ENCODE results near the gene INHBB.

The INHBB gene

GRCh38 chr2:120316528-120317179, 29.3 kb upstream of the INHBB start:
- H3K4ac ChIP-seq (ENCODE audit: low read depth in 1 of 2, low read length in 2 of 2) = no peak overlapping the region
- H3K27me3 ChIP-seq (ENCODE audit: control insufficient read depth in 1 of 2, insufficient read depth in 1 of 2, low read length in 2 of 2) = peaks cover 25 to 45% of the 10 kb centered on the region in 2 experiments
- H3K9me3 ChIP-seq (ENCODE audit: control insufficient read depth, low read length) = no peaks in the 10 kb centered on the region
- no peak for DNase-seq
- no peak overlapping the region for H2AK5ac ChIP-seq (ENCODE audit: low read length, severe bottlenecking)
- no peaks in the 10 kb centered on the region for H3K36me3 ChIP-seq (ENCODE audit: control insufficient read depth in 1 of 2, insufficient read depth in 2 of 2, low read depth in 1 of 2, low read length in 2 of 2)
- no peak overlapping the region for H2BK12ac ChIP-seq (ENCODE audit: low read length in 2 of 2)
- H2BK5ac ChIP-seq (ENCODE audit: low read depth, low read length, poor library complexity, severe bottlenecking) = no peak overlapping the region
- peaks cover 2% of the 10 kb centered on the region for H3K4me1 ChIP-seq (ENCODE audit: control insufficient read depth, insufficient read depth, low read depth, low read length)
- no peak overlapping the region for H2AFZ ChIP-seq (ENCODE audit: low read depth, low read length)
- H3K27ac ChIP-seq (ENCODE audit: low read length, poor library complexity, severe bottlenecking) = no peak overlapping the region
- no peak overlapping the region for H2BK120ac ChIP-seq (ENCODE audit: low read depth, low read length)
- H3K4me2 ChIP-seq (ENCODE audit: low read length, poor library complexity, severe bottlenecking) = no peak overlapping the region
- H3K9ac ChIP-seq (ENCODE audit: low read length) = no peak overlapping the region
- 91% methylated on average over 15 of the region's 15 CpGs for WGBS
- H3K23ac ChIP-seq (ENCODE audit: low read length in 2 of 2) = no peak overlapping the region
- no peaks in the 10 kb centered on the region for H3K79me1 ChIP-seq (replicated peaks; ENCODE audit: low read length, poor library complexity, severe bottlenecking)
- H2BK15ac ChIP-seq (ENCODE audit: low read depth, poor library complexity, severe bottlenecking) = peak overlapping the region; percentile 12
- no peak overlapping the region for H3K14ac ChIP-seq (ENCODE audit: low read length in 2 of 2)
- no peak overlapping the region for H3K4me3 ChIP-seq (ENCODE audit: insufficient read depth in 1 of 2, low read depth in 1 of 2, low read length in 2 of 2)
- H3K18ac ChIP-seq (ENCODE audit: low read depth in 1 of 2, low read length in 2 of 2) = no peak overlapping the region
- H4K91ac ChIP-seq (ENCODE audit: low read length) = no peak overlapping the region
- no peak overlapping the region for H4K8ac ChIP-seq (ENCODE audit: low read length)

- H3K23ac ChIP-seq (ENCODE audit: low read length in 2 of 2) = no peak overlapping the region
- H3K4me1 ChIP-seq (ENCODE audit: control insufficient read depth, insufficient read depth, low read depth, low read length) = peaks cover 2% of the 10 kb centered on the region
- no peaks in the 10 kb centered on the region for H3K36me3 ChIP-seq (ENCODE audit: control insufficient read depth in 1 of 2, insufficient read depth in 2 of 2, low read depth in 1 of 2, low read length in 2 of 2)
- H2BK5ac ChIP-seq (ENCODE audit: low read depth, low read length, poor library complexity, severe bottlenecking) = no peak overlapping the region
- no peak for DNase-seq
- no peak overlapping the region for H2AFZ ChIP-seq (ENCODE audit: low read depth, low read length)
- H3K9ac ChIP-seq (ENCODE audit: low read length) = no peak overlapping the region
- H3K27ac ChIP-seq (ENCODE audit: low read length, poor library complexity, severe bottlenecking) = no peak overlapping the region
- no peak overlapping the region for H3K4me3 ChIP-seq (ENCODE audit: insufficient read depth in 1 of 2, low read depth in 1 of 2, low read length in 2 of 2)
- H3K9me3 ChIP-seq (ENCODE audit: control insufficient read depth, low read length) = no peaks in the 10 kb centered on the region
- H2BK15ac ChIP-seq (ENCODE audit: low read depth, poor library complexity, severe bottlenecking) = no peak overlapping the region
- H4K8ac ChIP-seq (ENCODE audit: low read length) = no peak overlapping the region
- no peaks in the 10 kb centered on the region for H3K79me1 ChIP-seq (replicated peaks; ENCODE audit: low read length, poor library complexity, severe bottlenecking)
- H3K4me2 ChIP-seq (ENCODE audit: low read length, poor library complexity, severe bottlenecking) = no peak overlapping the region
- H3K4ac ChIP-seq (ENCODE audit: low read depth in 1 of 2, low read length in 2 of 2) = no peak overlapping the region
- peaks cover 28 to 45% of the 10 kb centered on the region in 2 experiments for H3K27me3 ChIP-seq (ENCODE audit: control insufficient read depth in 1 of 2, insufficient read depth in 1 of 2, low read length in 2 of 2)
- no peak overlapping the region for H3K18ac ChIP-seq (ENCODE audit: low read depth in 1 of 2, low read length in 2 of 2)
- H2BK12ac ChIP-seq (ENCODE audit: low read length in 2 of 2) = no peak overlapping the region
- no peak overlapping the region for H3K14ac ChIP-seq (ENCODE audit: low read length in 2 of 2)
- H4K91ac ChIP-seq (ENCODE audit: low read length) = no peak overlapping the region
- no peak overlapping the region for H2BK120ac ChIP-seq (ENCODE audit: low read depth, low read length)
- no peak overlapping the region for H2AK5ac ChIP-seq (ENCODE audit: low read length, severe bottlenecking)
These were observed 28.8 kb upstream of the INHBB start for GRCh38 chr2:120317180-120317533.

GRCh38 chr2:120317916-120318315, 28.0 kb upstream of the INHBB start:
- Histone ChIP-seq H3K4me2 (ENCODE audit: low read length, poor library complexity, severe bottlenecking) (no peak overlapping the region), H2BK5ac (ENCODE audit: low read depth, low read length, poor library complexity, severe bottlenecking) (no peak overlapping the region), H2BK120ac (ENCODE audit: low read depth, low read length) (no peak overlapping the region), H2BK12ac (ENCODE audit: low read length in 2 of 2) (no peak overlapping the region), H3K4me3 (ENCODE audit: insufficient read depth in 1 of 2, low read depth in 1 of 2, low read length in 2 of 2) (no peak overlapping the region), H3K14ac (ENCODE audit: low read length in 2 of 2) (no peak overlapping the region), H2AFZ (ENCODE audit: low read depth, low read length) (no peak overlapping the region), H3K4ac (ENCODE audit: low read depth in 1 of 2, low read length in 2 of 2) (no peak overlapping the region), H3K18ac (ENCODE audit: low read depth in 1 of 2, low read length in 2 of 2) (no peak overlapping the region), H3K9me3 (ENCODE audit: control insufficient read depth, low read length) (no peaks in the 10 kb centered on the region), H2AK5ac (ENCODE audit: low read length, severe bottlenecking) (no peak overlapping the region), H3K27me3 (ENCODE audit: control insufficient read depth in 1 of 2, insufficient read depth in 1 of 2, low read length in 2 of 2) (peaks cover 29 to 45% of the 10 kb centered on the region in 2 experiments), H3K27ac (ENCODE audit: low read length, poor library complexity, severe bottlenecking) (no peak overlapping the region), H4K91ac (ENCODE audit: low read length) (no peak overlapping the region), H2BK15ac (ENCODE audit: low read depth, poor library complexity, severe bottlenecking) (no peak overlapping the region), H3K79me1 (replicated peaks; ENCODE audit: low read length, poor library complexity, severe bottlenecking) (no peaks in the 10 kb centered on the region), H3K23ac (ENCODE audit: low read length in 2 of 2) (no peak overlapping the region), H3K36me3 (ENCODE audit: control insufficient read depth in 1 of 2, insufficient read depth in 2 of 2, low read depth in 1 of 2, low read length in 2 of 2) (no peaks in the 10 kb centered on the region), H4K8ac (ENCODE audit: low read length) (no peak overlapping the region), H3K9ac (ENCODE audit: low read length) (no peak overlapping the region), H3K4me1 (ENCODE audit: control insufficient read depth, insufficient read depth, low read depth, low read length) (peaks cover under 1% of the 10 kb centered on the region)
- 92% methylated on average over 8 of the region's 8 CpGs for WGBS
- no peak for DNase-seq

- no peak for DNase-seq
- no peaks in the 10 kb centered on the region for H3K79me1 ChIP-seq (replicated peaks; ENCODE audit: low read length, poor library complexity, severe bottlenecking)
- no peak overlapping the region for H2BK12ac ChIP-seq (ENCODE audit: low read length in 2 of 2)
- no peak overlapping the region for H3K14ac ChIP-seq (ENCODE audit: low read length in 2 of 2)
- H4K91ac ChIP-seq (ENCODE audit: low read length) = no peak overlapping the region
- no peak overlapping the region for H2BK15ac ChIP-seq (ENCODE audit: low read depth, poor library complexity, severe bottlenecking)
- no peak overlapping the region for H2AK5ac ChIP-seq (ENCODE audit: low read length, severe bottlenecking)
- no peak overlapping the region for H2BK5ac ChIP-seq (ENCODE audit: low read depth, low read length, poor library complexity, severe bottlenecking)
- no peak overlapping the region for H2BK120ac ChIP-seq (ENCODE audit: low read depth, low read length)
- H3K4ac ChIP-seq (ENCODE audit: low read depth in 1 of 2, low read length in 2 of 2) = no peak overlapping the region
- 83% methylated on average over 3 of the region's 8 CpGs for WGBS
- H3K4me2 ChIP-seq (ENCODE audit: low read length, poor library complexity, severe bottlenecking) = no peak overlapping the region
- H3K4me1 ChIP-seq (ENCODE audit: control insufficient read depth, insufficient read depth, low read depth, low read length) = no peaks in the 10 kb centered on the region
- no peak overlapping the region for H3K23ac ChIP-seq (ENCODE audit: low read length in 2 of 2)
- H3K36me3 ChIP-seq (ENCODE audit: control insufficient read depth in 1 of 2, insufficient read depth in 2 of 2, low read depth in 1 of 2, low read length in 2 of 2) = no peaks in the 10 kb centered on the region
- H4K8ac ChIP-seq (ENCODE audit: low read length) = no peak overlapping the region
- no peak overlapping the region for H2AFZ ChIP-seq (ENCODE audit: low read depth, low read length)
- H3K18ac ChIP-seq (ENCODE audit: low read depth in 1 of 2, low read length in 2 of 2) = no peak overlapping the region
- no peaks in the 10 kb centered on the region for H3K9me3 ChIP-seq (ENCODE audit: control insufficient read depth, low read length)
- peaks cover 30 to 49% of the 10 kb centered on the region in 2 experiments for H3K27me3 ChIP-seq (ENCODE audit: control insufficient read depth in 1 of 2, insufficient read depth in 1 of 2, low read length in 2 of 2)
- peak overlapping the region; percentile 36 for H3K9ac ChIP-seq (ENCODE audit: low read length)
- no peak overlapping the region for H3K4me3 ChIP-seq (ENCODE audit: insufficient read depth in 1 of 2, low read depth in 1 of 2, low read length in 2 of 2)
- H3K27ac ChIP-seq (ENCODE audit: low read length, poor library complexity, severe bottlenecking) = no peak overlapping the region
These were observed 27.3 kb upstream of the INHBB start for GRCh38 chr2:120318626-120319025.
